NCI-H2081 treated with DMSO at 0.1 percent for 48 hours (cell line): Measurements from ENCODE around the gene ADAMTSL4.
"Not testable (repeated sequence)": the region's sequence is repeated elsewhere in the genome, so short reads cannot be mapped to it uniquely, and the experiment has no call there.

Experiments used
- DNase-seq: peaks from one replicate; lab custom pipeline; 2025; lab: John Stamatoyannopoulos, UW

The ADAMTSL4 gene

GRCh38 chr1:150567717-150568593, 18.7 kb downstream of the ADAMTSL4 start:
- DNase-seq: no peak

- no peak for DNase-seq
Observed at GRCh38 chr1:150568594-150568966, 19.4 kb downstream of the ADAMTSL4 start.

- no peak for DNase-seq
Observed at GRCh38 chr1:150572918-150573647, 23.9 kb downstream of the ADAMTSL4 start.

GRCh38 chr1:150573648-150574071, 24.5 kb downstream of the ADAMTSL4 start:
- not testable (repeated sequence) for DNase-seq

- DNase-seq: no peak
Observed at GRCh38 chr1:150574260-150575071, 25.3 kb downstream of the ADAMTSL4 start.

GRCh38 chr1:150575072-150575489, 25.9 kb downstream of the ADAMTSL4 start:
- DNase-seq: no peak

GRCh38 chr1:150575518-150576366, 26.5 kb downstream of the ADAMTSL4 start:
- DNase-seq: no peak

GRCh38 chr1:150576367-150576711, 27.1 kb downstream of the ADAMTSL4 start:
- DNase-seq: no peak

- no peak for DNase-seq
Observed at GRCh38 chr1:150576794-150577556, 27.8 kb downstream of the ADAMTSL4 start.

- DNase-seq: no peak
Observed at GRCh38 chr1:150577557-150578271, 28.5 kb downstream of the ADAMTSL4 start.

- DNase-seq: peak; percentile 51
Observed at GRCh38 chr1:150578272-150579109, 29.3 kb downstream of the ADAMTSL4 start.

- peak; percentile 98 for DNase-seq
Observed at GRCh38 chr1:150579110-150579944, 30.1 kb downstream of the ADAMTSL4 start, which contains the start of gene MCL1. TSS of gene MCL1 (minus strand) at chr1:150579610. CDS start at chr1:150579530, 80 bp downstream.

- DNase-seq: no peak
Observed at GRCh38 chr1:150579945-150580642, 30.9 kb downstream of the ADAMTSL4 start.

GRCh38 chr1:150580966-150581365, 31.8 kb downstream of the ADAMTSL4 start:
- DNase-seq: not testable (repeated sequence)

- not testable (repeated sequence) for DNase-seq
Observed at GRCh38 chr1:150581437-150581836, 32.2 kb downstream of the ADAMTSL4 start.

GRCh38 chr1:150581962-150582361, 32.8 kb downstream of the ADAMTSL4 start:
- DNase-seq: not testable (repeated sequence)

GRCh38 chr1:150582371-150582770, 33.2 kb downstream of the ADAMTSL4 start:
- no peak for DNase-seq
